K562 (cell line): ENCODE measurements around the gene HAL. TPM values are rescaled to one million over a fixed set of nuclear protein-coding genes. Genes with fewer than 3 reads are reported as not detected.

Experiments
- ARNT ChIP-seq, 2 experiments: fragments of 450-650 bp; IDR thresholded peaks; 2 replicates each; pipeline ENCODE4 v1.6.1; 2016; ENCODE audit warnings: mild to moderate bottlenecking in 1 of 2
- CBX5 ChIP-seq: IDR thresholded peaks from 2 replicates; pipeline ENCODE4 v1.6.1; 2014; ENCODE audit warnings: low read depth, borderline replicate concordance
- CC2D1A ChIP-seq: fragments of 450-650 bp; IDR thresholded peaks from 2 replicates; pipeline ENCODE4 v1.6.1; 2017; ENCODE audit warnings: mild to moderate bottlenecking
- COPS2 ChIP-seq: fragments of 450-650 bp; conservative IDR thresholded peaks from 2 replicates; pipeline ENCODE4 v1.6.1; 2016; ENCODE audit warnings: mild to moderate bottlenecking, moderate library complexity
- ERF ChIP-seq: fragments of 450-650 bp; formaldehyde crosslinking; IDR thresholded peaks from 2 replicates; pipeline ENCODE4 v1.4.0; 2020; ENCODE audit warnings: mild to moderate bottlenecking, mixed read lengths
- ESRRA ChIP-seq: fragments of 450-650 bp; IDR thresholded peaks from 2 replicates; pipeline ENCODE4 v1.6.1; 2014; ENCODE audit warnings: low read depth, mild to moderate bottlenecking, moderate library complexity, borderline replicate concordance
- FOXK2 ChIP-seq, 2 experiments: fragments of 450-650 bp; IDR thresholded peaks in 1 of 2; conservative IDR thresholded peaks in 1 of 2; 2 replicates each; pipeline ENCODE4 v1.6.1; 2016; ENCODE audit warnings: low read depth in 2 of 2, mild to moderate bottlenecking in 1 of 2
- HNRNPK ChIP-seq: fragments of 200-400 bp; formaldehyde crosslinking; IDR thresholded peaks from one replicate; pipeline ENCODE4 v1.6.1; 2018; ENCODE audit warnings: mild to moderate bottlenecking, low read depth, low read length; ENCODE audit not compliant: poor library complexity, severe bottlenecking
- KHSRP ChIP-seq: fragments of 450-650 bp; IDR thresholded peaks from 2 replicates; pipeline ENCODE4 v1.6.1; 2017
- MAFF ChIP-seq: IDR thresholded peaks from 2 replicates; pipeline ENCODE4 v1.6.1; 2012; ENCODE audit warnings: low read length, improper control_type of control experiment
- MAZ ChIP-seq, 2 experiments: fragments of 450-650 bp in 1 of 2; sonication (generic) in 1 of 2; formaldehyde crosslinking; IDR thresholded peaks in 1 of 2; conservative IDR thresholded peaks in 1 of 2; 2 replicates each; pipeline versions ENCODE4 v1.4.0 to v1.5.0; 2020; ENCODE audit warnings: mild to moderate bottlenecking in 1 of 2, missing genetic modification reagents in 1 of 2
- MCM5 ChIP-seq: fragments of 450-650 bp; IDR thresholded peaks from 2 replicates; pipeline ENCODE4 v1.6.1; 2016; ENCODE audit warnings: low read depth
- MCM7 ChIP-seq, 2 experiments: fragments of 450-650 bp; IDR thresholded peaks; 2 replicates each; pipeline ENCODE4 v1.6.1; 2016 to 2018
- MIER1 ChIP-seq: fragments of 450-650 bp; IDR thresholded peaks from 2 replicates; pipeline ENCODE4 v1.6.1; 2016; ENCODE audit warnings: antibody characterized with exemption, mild to moderate bottlenecking, low read depth
- ZNF316 ChIP-seq: fragments of 450-650 bp; IDR thresholded peaks from 2 replicates; pipeline ENCODE4 v1.6.1; 2016
- ZNF41 ChIP-seq: fragments of 250-450 bp; sonication (Bioruptor Pico); conservative IDR thresholded peaks from 2 replicates; pipeline ENCODE4 v1.4.0; 2020; ENCODE audit warnings: mild to moderate bottlenecking
- polyA plus RNA-seq, 8 experiments: library from polyadenylated mRNA; depleted of rRNA in 4 of 8; stranded (reverse) in 5 of 8; unstranded in 3 of 8; fragments of >200 nt; fragmentation: Nextera tagmentation in 2 of 8; fragmentation: Illumina TruSeq in 1 of 8; extraction: Ambion mirVana in 2 of 8; extraction: Trizol in 1 of 8; gene quantifications; 2 replicates each; pipeline versions ENCODE4 v1.2.1 to v1.2.3, GENCODE V29; 2011 to 2014; ENCODE audit warnings: inconsistent platforms in 1 of 8, missing spikeins in 1 of 8
- total RNA-seq, 7 experiments: library from RNA; depleted of rRNA in 6 of 7; stranded (reverse); fragments of >200 nt in 6 of 7; fragmentation: Illumina TruSeq in 2 of 7; extraction: Trizol in 2 of 7; gene quantifications; 2 replicates each; pipeline versions ENCODE4 v1.2.1 to v1.2.3, GENCODE V29; 2011 to 2021; ENCODE audit warnings: low replicate concordance in 1 of 7
- TF ChIP-seq, protein P1 (sequence below): fragments of 250-450 bp; sonication (Bioruptor Pico); IDR thresholded peaks from 2 replicates; pipeline ENCODE4 v1.5.1; 2021; ENCODE audit warnings: mild to moderate bottlenecking
- TF ChIP-seq, protein P2 (sequence below): IDR thresholded peaks from 2 replicates; pipeline ENCODE4 v1.6.1; 2011; ENCODE audit warnings: borderline replicate concordance, low read depth, mild to moderate bottlenecking, moderate library complexity, low read length; ENCODE audit not compliant: insufficient read depth, poor library complexity, severe bottlenecking

Gene HAL
- total and polyA plus RNA-seq, 9 of the 15 experiments (the other 6 are each of a cell fraction or from before 2014, with no cell fraction given): 0.03 to 0.36 (median 0.20) TPM; not detected in 4

GRCh38 chr12:95982602-95983001 is 13.5 kb downstream of the HAL start (continued):
- TF ChIP-seq COPS2: no peak
- TF ChIP-seq, protein P1, sequence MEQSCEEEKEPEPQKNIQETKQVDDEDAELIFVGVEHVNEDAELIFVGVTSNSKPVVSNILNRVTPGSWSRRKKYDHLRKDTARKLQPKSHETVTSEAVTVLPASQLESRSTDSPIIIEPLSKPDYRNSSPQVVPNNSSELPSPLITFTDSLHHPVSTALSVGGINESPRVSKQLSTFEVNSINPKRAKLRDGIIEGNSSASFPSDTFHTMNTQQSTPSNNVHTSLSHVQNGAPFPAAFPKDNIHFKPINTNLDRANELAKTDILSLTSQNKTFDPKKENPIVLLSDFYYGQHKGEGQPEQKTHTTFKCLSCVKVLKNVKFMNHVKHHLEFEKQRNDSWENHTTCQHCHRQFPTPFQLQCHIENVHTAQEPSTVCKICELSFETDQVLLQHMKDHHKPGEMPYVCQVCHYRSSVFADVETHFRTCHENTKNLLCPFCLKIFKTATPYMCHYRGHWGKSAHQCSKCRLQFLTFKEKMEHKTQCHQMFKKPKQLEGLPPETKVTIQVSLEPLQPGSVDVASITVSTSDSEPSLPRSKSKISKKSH: no peak
- no peak for TF ChIP-seq CBX5
- no peak for TF ChIP-seq KHSRP
- peak; percentile 91 for TF ChIP-seq MAFF
- peak; percentile 92 for TF ChIP-seq ZNF316
- TF ChIP-seq MCM7 (IDR thresholded peaks at IDR 0.05): no peak
- no peak for TF ChIP-seq FOXK2 (conservative IDR thresholded peaks at IDR 0.05 in 1 of 2, IDR thresholded peaks at IDR 0.05 in 1 of 2; ENCODE audit: low read depth in 2 of 2)
- TF ChIP-seq, protein P2, sequence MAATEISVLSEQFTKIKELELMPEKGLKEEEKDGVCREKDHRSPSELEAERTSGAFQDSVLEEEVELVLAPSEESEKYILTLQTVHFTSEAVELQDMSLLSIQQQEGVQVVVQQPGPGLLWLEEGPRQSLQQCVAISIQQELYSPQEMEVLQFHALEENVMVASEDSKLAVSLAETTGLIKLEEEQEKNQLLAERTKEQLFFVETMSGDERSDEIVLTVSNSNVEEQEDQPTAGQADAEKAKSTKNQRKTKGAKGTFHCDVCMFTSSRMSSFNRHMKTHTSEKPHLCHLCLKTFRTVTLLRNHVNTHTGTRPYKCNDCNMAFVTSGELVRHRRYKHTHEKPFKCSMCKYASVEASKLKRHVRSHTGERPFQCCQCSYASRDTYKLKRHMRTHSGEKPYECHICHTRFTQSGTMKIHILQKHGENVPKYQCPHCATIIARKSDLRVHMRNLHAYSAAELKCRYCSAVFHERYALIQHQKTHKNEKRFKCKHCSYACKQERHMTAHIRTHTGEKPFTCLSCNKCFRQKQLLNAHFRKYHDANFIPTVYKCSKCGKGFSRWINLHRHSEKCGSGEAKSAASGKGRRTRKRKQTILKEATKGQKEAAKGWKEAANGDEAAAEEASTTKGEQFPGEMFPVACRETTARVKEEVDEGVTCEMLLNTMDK: no peak
- TF ChIP-seq MIER1: no peak
- TF ChIP-seq MCM5: no peak
- TF ChIP-seq ESRRA: no peak
- TF ChIP-seq HNRNPK: no peak
- TF ChIP-seq CC2D1A: no peak
- TF ChIP-seq ARNT (IDR thresholded peaks at IDR 0.05): no peak
- no peak for TF ChIP-seq ERF (CRISPR knock-in tag)
- TF ChIP-seq ZNF41: no peak
- no peak for TF ChIP-seq MAZ (CRISPR knock-in tag; conservative IDR thresholded peaks at IDR 0.05 in 1 of 2, IDR thresholded peaks at IDR 0.05 in 1 of 2)
